ENCODE measurements around the gene MTG1.

DNA sequence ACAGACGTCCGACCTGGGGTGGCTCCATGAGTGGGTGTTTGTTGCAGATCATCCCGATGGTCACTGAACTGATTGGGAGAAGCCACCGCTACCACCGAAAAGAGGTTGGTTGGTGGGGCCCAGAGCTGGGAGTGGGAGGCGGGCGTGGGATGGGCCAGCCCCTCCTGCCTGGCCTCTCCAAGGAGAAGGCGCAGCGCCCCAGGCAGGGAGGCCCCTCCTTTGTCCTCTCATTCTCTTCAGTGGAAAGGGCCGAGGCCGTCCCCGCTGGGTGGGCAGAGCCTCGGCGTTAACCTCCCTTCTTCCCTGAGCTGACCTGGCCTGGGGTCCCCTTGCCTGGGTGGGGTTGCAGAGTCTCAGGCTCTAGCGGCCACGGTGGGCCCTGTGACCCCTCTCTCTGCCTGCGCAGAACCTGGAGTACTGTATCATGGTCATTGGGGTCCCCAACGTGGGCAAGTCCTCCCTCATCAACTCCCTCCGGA lies 5.2 kb downstream of the MTG1 start:
- TF ChIP-seq EZH2 (IDR thresholded peaks at IDR 0.05; ENCODE audit: low read length, missing control alignments) = no peak
- TF ChIP-seq CTCF (conservative IDR thresholded peaks at IDR 0.05 in 1 of 2, IDR thresholded peaks at IDR 0.05 in 1 of 2; ENCODE audit: low read depth in 1 of 2, low read length in 2 of 2) = no peak

Measured in fibroblast of lung (primary cell).